Activated CD8-positive, alpha-beta memory T cell treated with anti-CD3 and anti-CD28 coated beads, Interleukin-2, amount 50 U/mL, for 4 hours (primary cell): Measurements from ENCODE around the gene RAB6B.

ENCODE experiments used
- DNase-seq: peaks from one replicate; pipeline ENCODE4 v3.0.0-alpha.2; 2020

Gene RAB6B

GRCh38 chr3:133930341-133930933 lies 34.8 kb upstream of the RAB6B start:
- no peak for DNase-seq

- no peak for DNase-seq
These were observed 33.4 kb upstream of the RAB6B start for GRCh38 chr3:133928903-133929607.

GRCh38 chr3:133928136-133928893 lies 32.6 kb upstream of the RAB6B start:
- DNase-seq = no peak

GRCh38 chr3:133927540-133928066 lies 31.9 kb upstream of the RAB6B start:
- DNase-seq = peak; percentile 86

- DNase-seq = no peak
These were observed 31.3 kb upstream of the RAB6B start for GRCh38 chr3:133926736-133927539.

- DNase-seq = no peak
These were observed 30.5 kb upstream of the RAB6B start for GRCh38 chr3:133925960-133926735.

- no peak for DNase-seq
These were observed 28.4 kb upstream of the RAB6B start for GRCh38 chr3:133924041-133924440.

GRCh38 chr3:133921592-133921991 lies 25.9 kb upstream of the RAB6B start:
- DNase-seq = no peak

GRCh38 chr3:133917144-133917543 lies 21.5 kb upstream of the RAB6B start:
- no peak for DNase-seq

- no peak for DNase-seq
These were observed 20.3 kb upstream of the RAB6B start for GRCh38 chr3:133915685-133916658.

- no peak for DNase-seq
These were observed 19.3 kb upstream of the RAB6B start for GRCh38 chr3:133914839-133915600.

GRCh38 chr3:133910422-133910821 lies 14.7 kb upstream of the RAB6B start:
- DNase-seq = no peak

GRCh38 chr3:133905376-133905775 lies 9.7 kb upstream of the RAB6B start:
- DNase-seq = no peak

GRCh38 chr3:133901847-133902246 lies 6.2 kb upstream of the RAB6B start:
- DNase-seq = no peak

GRCh38 chr3:133901083-133901482 lies 5.4 kb upstream of the RAB6B start:
- no peak for DNase-seq

GRCh38 chr3:133899311-133899710 lies 3.6 kb upstream of the RAB6B start:
- DNase-seq = no peak

- no peak for DNase-seq
These were observed 1.9 kb upstream of the RAB6B start for GRCh38 chr3:133897547-133897946.

- no peak for DNase-seq
These were observed 500 bp upstream of the RAB6B start for GRCh38 chr3:133896002-133896761.
